Activated CD4-positive, alpha-beta T cell treated with anti-CD3 and anti-CD28 coated beads, Interleukin-2, amount 10 ng/mL, durations not matched to agents 24 days and 14 days (primary cell): ENCODE results near the gene ZNF132. TPM values are rescaled to one million over a fixed set of nuclear protein-coding genes. Genes with fewer than 3 reads are reported as not detected.
A peak's percentile ranks its signal among the peaks of the same experiment; 100 is the strongest.
"Not testable (repeated sequence)": the region's sequence is repeated elsewhere in the genome, so short reads cannot be mapped to it uniquely, and the experiment has no call there.

Experiments used
- DNase-seq: peaks from one replicate; pipeline ENCODE4 v3.0.0; 2022
- H3K27ac Mint-ChIP-seq: one replicate; pipeline ENCODE4 v1.8.0; 2022; ENCODE audit warnings: mild to moderate bottlenecking, mixed read lengths
- H3K27me3 Mint-ChIP-seq: one replicate; pipeline ENCODE4 v1.8.0; 2022; ENCODE audit warnings: mixed read lengths
- H3K36me3 Mint-ChIP-seq: one replicate; pipeline ENCODE4 v1.8.0; 2022; ENCODE audit warnings: low read depth, mild to moderate bottlenecking, mixed read lengths
- H3K4me1 Mint-ChIP-seq: one replicate; pipeline ENCODE4 v1.8.0; 2021; ENCODE audit warnings: mixed read lengths
- H3K4me3 Mint-ChIP-seq: one replicate; pipeline ENCODE4 v1.8.0; 2022; ENCODE audit warnings: mild to moderate bottlenecking, moderate library complexity, mixed read lengths
- H3K9me3 Mint-ChIP-seq: one replicate; pipeline ENCODE4 v1.8.0; 2021; ENCODE audit warnings: mixed read lengths
- intact Hi-C: fragments of 100-400 bp; cut with micrococcal nuclease; formaldehyde crosslinking; loops from one replicate; pipeline ENCODE4 v1.15.1; 2023
- total RNA-seq: library from RNA; stranded (reverse); gene quantifications from 2 replicates; pipeline ENCODE4 v1.2.3, GENCODE V29; 2022

Gene ZNF132
- total RNA-seq = 3.6 and 3.8 TPM in 2 replicates

- peak; percentile 98 for DNase-seq
- H3K4me1 Mint-ChIP-seq = peaks cover 21% of the 10 kb centered on the region
- intact Hi-C loops = loop anchor here (1.0 kb wide), 7 partner anchors 11 to 162 kb away; partner anchors contain the start of genes ERVK3-1, RPS5, ZNF324B and ZNF584
- H3K36me3 Mint-ChIP-seq = peaks cover 48% of the 10 kb centered on the region
- H3K4me3 Mint-ChIP-seq = peak within 1 kb of the TSS; percentile 97
- peak within 1 kb of the TSS; percentile 97 for H3K27ac Mint-ChIP-seq
- peaks cover 40% of the 10 kb centered on the region for H3K9me3 Mint-ChIP-seq
- H3K27me3 Mint-ChIP-seq = no peaks in the 10 kb centered on the region
These were observed at the start of gene ZNF132 for GRCh38 chr19:58439576-58440554. Gene ZNF132 (minus strand): TSS chr19:58440153. CDS start chr19:58439821, 332 bp downstream.

- H3K27me3 Mint-ChIP-seq, H3K27ac Mint-ChIP-seq, intact Hi-C loops, DNase-seq, H3K4me1 Mint-ChIP-seq, H3K4me3 Mint-ChIP-seq, H3K9me3 Mint-ChIP-seq: not testable (repeated sequence)
- H3K36me3 Mint-ChIP-seq = peaks cover 11% of the 10 kb centered on the region
These were observed 44.4 kb upstream of the ZNF132 start for GRCh38 chr19:58484349-58484748.

DNA sequence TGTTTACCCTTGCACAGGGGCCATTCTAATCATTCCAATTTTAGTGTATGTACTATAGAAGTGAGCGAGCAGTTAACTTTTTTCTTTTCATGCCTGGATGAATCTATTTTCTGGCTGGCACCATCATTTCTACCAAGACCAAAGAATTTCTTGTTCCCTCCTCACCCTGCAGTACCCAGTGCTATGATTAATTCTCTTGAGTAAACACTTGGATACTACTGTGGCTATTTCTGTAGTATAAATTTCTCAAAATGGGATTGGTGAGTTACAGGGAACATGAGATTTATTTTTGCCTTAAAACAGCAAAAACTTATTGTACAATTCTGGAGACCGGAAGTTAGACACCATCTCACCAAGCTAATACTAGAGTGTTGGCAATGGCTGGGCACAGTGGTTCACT is 43.8 kb upstream of the ZNF132 start:
- Mint-ChIP-seq H3K27ac (no peak overlapping the region), H3K4me1 (no peaks in the 10 kb centered on the region), H3K9me3 (no peaks in the 10 kb centered on the region), H3K4me3 (no peak overlapping the region), H3K36me3 (peaks cover 15% of the 10 kb centered on the region), H3K27me3 (no peaks in the 10 kb centered on the region)
- intact Hi-C loops = no loop called here
- DNase-seq = no peak

DNA sequence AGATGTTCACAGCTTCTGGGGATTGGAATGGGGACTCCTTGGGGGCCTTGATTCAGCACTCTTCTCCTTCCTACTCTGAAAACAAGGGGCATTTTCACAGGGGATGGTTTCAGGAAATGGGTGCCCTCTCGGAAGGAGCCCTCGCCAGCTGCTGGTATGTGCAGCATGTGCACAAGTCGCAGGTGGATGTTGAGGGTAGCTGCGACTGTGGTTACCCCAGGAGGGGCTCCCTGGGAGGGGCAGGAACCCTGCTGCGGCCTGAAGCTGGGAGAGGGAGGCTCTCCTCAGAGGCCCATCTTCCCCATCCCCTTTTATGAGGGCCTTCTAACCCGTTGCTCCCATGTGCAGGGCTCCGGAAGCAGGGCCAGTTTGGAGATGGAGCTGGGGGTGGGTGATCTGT is 42.4 kb upstream of the ZNF132 start:
- Mint-ChIP-seq H3K4me1 (no peaks in the 10 kb centered on the region), H3K36me3 (peaks cover 15% of the 10 kb centered on the region), H3K27ac (no peak overlapping the region), H3K4me3 (no peak overlapping the region), H3K9me3 (no peaks in the 10 kb centered on the region), H3K27me3 (no peaks in the 10 kb centered on the region)
- intact Hi-C loops = no loop called here
- no peak for DNase-seq

DNA sequence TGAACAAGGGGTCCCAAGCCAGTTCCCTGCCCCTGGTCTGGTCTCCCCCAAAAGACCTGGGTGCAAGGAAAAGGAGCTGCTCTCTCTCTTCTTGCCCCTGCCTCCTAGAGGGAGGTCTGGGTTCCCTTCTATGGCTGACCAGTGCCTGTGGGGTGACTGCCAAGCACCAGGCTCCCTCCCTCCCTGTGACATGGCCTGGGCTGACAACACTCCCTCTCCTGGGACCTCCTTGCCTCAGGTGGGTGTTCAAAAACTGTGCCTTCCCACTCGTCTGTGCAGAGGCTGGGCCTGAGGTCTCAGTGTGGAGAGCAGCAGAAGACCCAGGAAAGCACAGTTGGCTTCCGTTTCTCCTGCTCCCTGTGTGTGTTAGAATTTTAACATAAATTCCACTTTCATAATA is 40.9 kb upstream of the ZNF132 start:
- Mint-ChIP-seq H3K27ac (no peak overlapping the region), H3K36me3 (peaks cover 13% of the 10 kb centered on the region), H3K27me3 (no peaks in the 10 kb centered on the region), H3K4me3 (no peak overlapping the region), H3K4me1 (peaks cover 5% of the 10 kb centered on the region), H3K9me3 (no peaks in the 10 kb centered on the region)
- intact Hi-C loops = no loop called here
- DNase-seq = no peak

DNA sequence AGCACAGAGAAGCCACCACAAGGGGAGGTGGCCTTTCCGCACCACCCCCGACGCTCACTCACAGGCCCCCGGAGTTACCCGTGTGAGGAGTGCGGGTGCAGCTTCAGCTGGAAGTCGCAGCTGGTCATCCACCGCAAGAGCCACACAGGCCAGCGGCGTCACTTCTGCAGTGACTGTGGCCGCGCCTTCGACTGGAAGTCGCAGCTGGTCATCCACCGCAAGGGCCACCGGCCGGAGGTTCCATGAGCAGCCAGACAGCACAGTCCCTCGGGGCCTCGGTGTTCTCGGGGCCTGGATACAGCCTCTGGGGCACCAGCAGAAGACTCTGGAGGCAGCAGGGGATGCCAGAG is 40.5 kb upstream of the ZNF132 start:
- Mint-ChIP-seq H3K27me3 (no peaks in the 10 kb centered on the region), H3K4me3 (no peak overlapping the region), H3K9me3 (no peaks in the 10 kb centered on the region), H3K36me3 (peaks cover 13% of the 10 kb centered on the region), H3K4me1 (peaks cover 8% of the 10 kb centered on the region), H3K27ac (no peak overlapping the region)
- DNase-seq = no peak
- intact Hi-C loops = no loop called here

DNA sequence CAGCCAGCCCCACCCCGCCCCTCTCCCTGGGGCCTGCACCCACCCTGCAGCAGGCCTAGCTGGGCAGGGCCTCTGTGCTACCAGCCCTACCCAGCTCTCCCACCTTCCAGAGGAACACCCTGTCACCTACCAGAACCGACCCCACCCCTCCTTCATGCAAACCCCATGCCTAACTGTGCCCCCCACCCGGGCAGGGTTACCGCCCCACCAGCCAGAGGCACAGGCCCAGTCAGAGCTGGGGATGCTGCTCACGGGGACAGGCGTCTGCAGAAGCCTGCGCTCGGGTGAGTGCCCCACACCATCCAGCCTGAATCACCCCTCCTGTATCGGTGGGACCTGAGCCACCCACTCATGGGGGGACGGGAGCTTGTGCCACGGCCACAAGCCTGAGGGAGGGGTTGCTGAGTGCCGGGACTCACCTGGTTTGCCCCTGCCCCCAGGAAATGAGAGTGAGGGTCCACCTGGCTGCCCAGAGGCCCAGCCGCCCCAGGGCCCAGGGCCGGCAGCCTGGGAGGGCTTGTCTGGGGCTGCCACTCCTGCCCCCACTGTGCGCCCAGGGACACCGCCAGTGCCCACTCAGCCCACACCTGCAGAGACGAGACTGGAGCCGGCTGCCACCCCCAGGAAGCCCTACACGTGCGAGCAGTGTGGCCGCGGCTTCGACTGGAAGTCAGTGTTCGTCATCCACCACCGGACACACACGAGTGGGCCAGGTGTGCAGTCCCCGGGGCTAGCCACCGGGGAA is 40.0 kb upstream of the ZNF132 start:
- no peak for DNase-seq
- Mint-ChIP-seq H3K4me1 (peaks cover 12% of the 10 kb centered on the region), H3K27ac (no peak overlapping the region), H3K4me3 (no peak overlapping the region), H3K9me3 (no peaks in the 10 kb centered on the region), H3K27me3 (no peaks in the 10 kb centered on the region), H3K36me3 (peaks cover 13% of the 10 kb centered on the region)
- intact Hi-C loops = no loop called here

DNA sequence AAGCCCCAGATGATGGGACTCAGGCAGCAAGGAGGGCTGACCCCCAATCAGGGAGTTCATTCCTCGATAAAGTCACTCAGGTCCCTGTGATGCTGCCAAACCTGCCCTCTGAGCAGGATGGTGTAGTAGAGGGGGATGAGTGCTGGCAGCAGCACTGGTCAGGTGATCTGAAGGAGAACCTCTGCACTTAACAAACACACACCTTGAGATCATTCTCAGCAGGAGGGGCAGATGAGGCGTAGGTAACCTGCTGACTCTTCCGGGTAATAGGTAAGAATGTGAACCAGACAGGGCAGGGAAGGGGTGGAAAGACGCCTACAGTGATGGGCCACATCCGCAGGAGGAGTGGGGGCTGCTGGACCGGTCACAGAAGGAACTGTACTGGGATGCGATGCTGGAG is 39.4 kb upstream of the ZNF132 start:
- peaks cover 15% of the 10 kb centered on the region for H3K36me3 Mint-ChIP-seq
- intact Hi-C loops = no loop called here
- H3K4me1 Mint-ChIP-seq = peaks cover 16% of the 10 kb centered on the region
- no peak for DNase-seq
- no peaks in the 10 kb centered on the region for H3K9me3 Mint-ChIP-seq
- H3K4me3 Mint-ChIP-seq = no peak overlapping the region
- H3K27me3 Mint-ChIP-seq = no peaks in the 10 kb centered on the region
- peak overlapping the region; percentile 11 for H3K27ac Mint-ChIP-seq

DNA sequence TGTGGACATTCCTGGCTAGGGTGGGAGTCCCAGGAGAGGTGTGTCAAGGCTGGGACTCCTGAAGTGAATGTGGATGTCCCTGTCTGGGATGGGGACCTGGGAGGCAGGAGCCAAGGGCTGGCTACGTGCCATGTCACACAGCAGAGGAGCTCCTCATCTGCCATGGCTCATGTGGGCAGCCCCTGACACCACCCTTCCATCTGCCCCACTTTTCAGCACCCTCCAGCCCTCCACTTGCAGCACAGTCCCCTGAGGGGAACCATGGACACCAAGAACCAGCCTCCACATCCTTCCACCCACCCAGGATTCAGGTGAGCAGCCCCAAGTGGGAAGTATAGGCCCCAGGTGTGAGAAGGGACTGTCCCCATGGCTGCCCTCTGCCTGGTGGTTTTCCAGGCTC is 37.9 kb upstream of the ZNF132 start:
- peak overlapping the region; percentile 34 for H3K27ac Mint-ChIP-seq

GRCh38 chr19:58477130-58477529 is 37.2 kb upstream of the ZNF132 start:
- Mint-ChIP-seq H3K27ac (peak overlapping the region; percentile 97), H3K4me1 (peaks cover 19% of the 10 kb centered on the region), H3K36me3 (peaks cover 18% of the 10 kb centered on the region), H3K27me3 (no peaks in the 10 kb centered on the region), H3K4me3 (peak overlapping the region; percentile 93), H3K9me3 (no peaks in the 10 kb centered on the region)
- intact Hi-C loops = loop anchor here (2.0 kb wide), 2 partner anchors 68 to 78 kb away; partner anchors contain the start of genes CHMP2A and ZNF584
- DNase-seq = no peak

More for the DNA sequence above, 37.9 kb upstream of the ZNF132 start:
- intact Hi-C loops = loop anchor here (2.0 kb wide), 2 partner anchors 69 to 77 kb away; partner anchors contain the start of genes CHMP2A and ZNF584
- H3K9me3 Mint-ChIP-seq = no peaks in the 10 kb centered on the region
- H3K4me1 Mint-ChIP-seq = peaks cover 19% of the 10 kb centered on the region
- H3K27me3 Mint-ChIP-seq = no peaks in the 10 kb centered on the region
- H3K36me3 Mint-ChIP-seq = peaks cover 18% of the 10 kb centered on the region
- peak overlapping the region; percentile 15 for H3K4me3 Mint-ChIP-seq
- no peak for DNase-seq

DNA sequence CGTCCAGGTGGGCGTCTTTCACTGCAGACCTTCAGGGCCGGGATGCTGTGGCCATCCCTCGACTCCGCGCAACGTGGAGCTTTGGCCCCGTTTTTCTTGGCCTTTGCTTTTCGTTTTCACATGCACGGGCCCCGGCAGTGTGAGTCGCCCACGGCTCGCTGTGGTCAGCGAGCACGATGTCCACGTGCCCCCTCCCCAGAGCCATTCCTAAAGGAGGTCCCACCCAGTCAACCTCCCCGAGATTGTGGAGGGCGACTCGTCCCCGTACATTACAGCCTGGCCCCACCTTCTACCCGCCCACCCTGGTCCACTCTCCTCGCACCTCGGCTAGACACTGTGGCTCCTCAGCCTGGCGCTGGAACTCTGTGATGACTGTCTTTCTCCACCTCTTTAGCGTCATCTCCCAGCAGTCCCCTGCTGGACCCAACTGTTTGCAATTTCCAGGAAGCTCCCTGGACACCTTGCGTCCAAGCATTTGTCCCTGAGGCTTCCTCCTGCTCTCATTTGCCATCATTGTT is 36.6 kb upstream of the ZNF132 start:
- intact Hi-C loops = loop anchor here (1.0 to 2.0 kb wide), 8 partner anchors 23 to 171 kb away; partner anchors contain the start of genes CHMP2A, ERVK3-1, ZBTB45 and ZNF324B
- H3K27ac Mint-ChIP-seq = peak overlapping the region; percentile 97
- H3K4me3 Mint-ChIP-seq = peak overlapping the region; percentile 93

GRCh38 chr19:58475714-58476497 is 36.0 kb upstream of the ZNF132 start, which contains the start of gene ZNF446:
Gene ZNF446 (plus strand): TSS chr19:58476352. CDS start chr19:58477219, 867 bp downstream.
- H3K27me3 Mint-ChIP-seq = no peaks in the 10 kb centered on the region
- H3K9me3 Mint-ChIP-seq = no peaks in the 10 kb centered on the region
- H3K4me3 Mint-ChIP-seq = peak within 1 kb of the TSS; percentile 93
- DNase-seq = peak; percentile 99
- H3K36me3 Mint-ChIP-seq = peaks cover 23% of the 10 kb centered on the region
- intact Hi-C loops = loop anchor here (1.0 to 2.0 kb wide), 10 partner anchors 9 to 171 kb away; partner anchors contain the start of genes CHMP2A, ERVK3-1, ZBTB45 and ZNF324
- peak within 1 kb of the TSS; percentile 97 for H3K27ac Mint-ChIP-seq
- H3K4me1 Mint-ChIP-seq = peaks cover 19% of the 10 kb centered on the region

More for the DNA sequence above, 36.6 kb upstream of the ZNF132 start:
- no peak for DNase-seq
- Mint-ChIP-seq H3K36me3 (peaks cover 22% of the 10 kb centered on the region), H3K9me3 (no peaks in the 10 kb centered on the region), H3K27me3 (no peaks in the 10 kb centered on the region), H3K4me1 (peaks cover 19% of the 10 kb centered on the region)
